ENCODE results near the gene OST4. TPM values are rescaled to one million over a fixed set of nuclear protein-coding genes. Genes with fewer than 3 reads are reported as not detected.
"Not testable (repeated sequence)": the region's sequence is repeated elsewhere in the genome, so short reads cannot be mapped to it uniquely, and the experiment has no call there.

OST4 gene
- total RNA-seq, 4 donors from 2014 or later: 221 to 396 (median 282) TPM

- TF ChIP-seq CTCF (IDR thresholded peaks at IDR 0.05): no peak
- ATAC-seq (ENCODE audit: low FRiP score) (no peak), DNase-seq (ENCODE audit: low spot score) (no peak)
These were observed 4.9 kb upstream of the OST4 start for GRCh38 chr2:27076323-27076722.

- ATAC-seq (ENCODE audit: low FRiP score); DNase-seq (ENCODE audit: low spot score): not testable (repeated sequence)
These were observed 4.1 kb upstream of the OST4 start for GRCh38 chr2:27075566-27075871.

GRCh38 chr2:27074738-27075565 is 3.5 kb upstream of the OST4 start:
- TF ChIP-seq CTCF (IDR thresholded peaks at IDR 0.05): no peak
- ATAC-seq (ENCODE audit: low FRiP score): no peak
- DNase-seq (ENCODE audit: low spot score): no peak

- no peak for TF ChIP-seq CTCF (IDR thresholded peaks at IDR 0.05)
- DNase-seq (ENCODE audit: low spot score) (no peak), ATAC-seq (ENCODE audit: low FRiP score) (no peak)
These were observed 2.3 kb upstream of the OST4 start for GRCh38 chr2:27073782-27074181.

- no peak for DNase-seq (ENCODE audit: low spot score)
- TF ChIP-seq CTCF (IDR thresholded peaks at IDR 0.05): no peak
- ATAC-seq (ENCODE audit: low FRiP score): no peak
These were observed 1.5 kb upstream of the OST4 start for GRCh38 chr2:27072920-27073319.

DNA sequence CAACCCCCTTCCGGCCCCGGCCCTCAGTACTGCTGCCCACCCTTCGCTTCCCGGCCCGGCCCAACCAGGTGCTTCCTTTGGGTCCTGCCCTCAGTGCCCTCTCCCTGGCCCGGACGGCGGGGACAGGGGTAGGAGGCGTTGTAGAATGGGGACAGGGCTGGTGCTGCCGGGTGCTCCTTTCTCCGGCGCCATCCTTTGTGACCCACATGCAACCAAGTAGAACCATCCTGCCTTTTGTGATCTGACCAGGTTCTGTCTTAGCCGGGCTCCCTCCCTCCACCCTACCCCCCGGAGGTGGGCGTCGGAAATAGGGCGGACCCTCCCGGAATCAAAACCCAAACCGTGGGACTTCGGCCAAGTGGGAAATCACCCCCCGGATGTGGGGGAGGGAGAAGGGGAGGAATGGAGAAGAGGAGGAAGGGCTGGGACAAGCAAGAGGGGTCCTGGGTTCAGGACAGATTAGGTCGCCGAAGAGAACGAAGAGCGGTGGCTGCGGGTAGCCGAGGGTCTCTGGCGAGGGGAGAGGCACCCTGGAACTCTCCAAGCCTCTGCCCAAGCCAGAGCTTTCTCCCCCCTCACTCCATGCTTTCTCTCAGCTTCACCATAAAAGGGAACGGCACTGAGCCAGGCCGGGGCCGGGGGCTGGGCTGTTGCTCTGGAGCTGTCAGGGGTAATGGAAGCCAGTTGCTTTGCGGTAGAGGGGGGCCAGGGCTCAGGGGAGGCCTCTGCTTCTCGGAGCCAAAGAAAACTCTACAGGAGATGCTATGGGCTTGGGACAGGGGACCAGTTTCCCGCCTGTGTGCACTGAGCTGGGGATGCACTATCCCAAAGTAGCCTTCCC is 756 bp upstream of the OST4 start:
- peak; percentile 47 for ATAC-seq (ENCODE audit: low FRiP score)

More for the DNA sequence above, 756 bp upstream of the OST4 start:
- TF ChIP-seq CTCF (IDR thresholded peaks at IDR 0.05): no peak
- no peak for DNase-seq (ENCODE audit: low spot score)
